Left ventricle myocardium superior (tissue), 1 donor: Measurements from ENCODE around the gene PSMD5. TPM values are rescaled to one million over a fixed set of nuclear protein-coding genes. Genes with fewer than 3 reads are reported as not detected.

Experiments used
- ATAC-seq: fragments of 200-7000 bp; cut with Tn5 transposase; one replicate; pipeline ENCODE4 v1.9.1; 2020; ENCODE audit warnings: mild to moderate bottlenecking, moderate library complexity
- DNase-seq: peaks from one replicate; pipeline ENCODE4 v3.0.0-alpha.2; 2020
- intact Hi-C: fragments of 100-400 bp; cut with micrococcal nuclease; formaldehyde crosslinking; loops from one replicate; pipeline ENCODE4 v1.11.0; 2022
- total RNA-seq: library from RNA; stranded (reverse); fragmentation: NEBNext Ultra II Directional; extraction: Animal tissue kit (Norgen Biotek cat#: 25700); gene quantifications from one replicate; pipeline ENCODE4 v1.2.1, GENCODE V29; 2021
- donor health status: DM: no; HTN: yes; CAD: no; lungs with severe emphysema.

The PSMD5 gene
- total RNA-seq, 1 donor from 2014 or later: 14.0 TPM

DNA sequence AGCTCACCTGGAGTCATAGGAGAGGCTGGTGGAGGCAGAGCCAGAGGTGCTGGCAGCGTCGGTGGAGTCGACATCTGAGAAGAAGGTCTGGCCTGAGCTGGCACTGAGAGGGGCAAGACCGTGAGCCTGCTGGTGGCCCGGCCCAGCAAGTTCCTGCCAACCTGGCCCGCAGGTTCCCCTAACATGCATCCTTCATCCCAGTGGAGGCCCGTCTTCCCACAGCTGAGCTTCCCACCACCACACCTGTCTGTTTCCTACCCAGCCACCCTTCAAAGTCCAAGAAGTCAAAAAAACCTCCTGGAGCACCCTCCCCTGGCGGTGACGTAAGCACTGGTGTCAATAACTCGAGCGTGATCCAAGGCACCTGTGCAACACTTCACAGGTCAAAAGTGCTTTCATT, 17.4 kb upstream of the PSMD5 start:
- intact Hi-C loops: no loop called here
- ATAC-seq: no peak
- DNase-seq: no peak

DNA sequence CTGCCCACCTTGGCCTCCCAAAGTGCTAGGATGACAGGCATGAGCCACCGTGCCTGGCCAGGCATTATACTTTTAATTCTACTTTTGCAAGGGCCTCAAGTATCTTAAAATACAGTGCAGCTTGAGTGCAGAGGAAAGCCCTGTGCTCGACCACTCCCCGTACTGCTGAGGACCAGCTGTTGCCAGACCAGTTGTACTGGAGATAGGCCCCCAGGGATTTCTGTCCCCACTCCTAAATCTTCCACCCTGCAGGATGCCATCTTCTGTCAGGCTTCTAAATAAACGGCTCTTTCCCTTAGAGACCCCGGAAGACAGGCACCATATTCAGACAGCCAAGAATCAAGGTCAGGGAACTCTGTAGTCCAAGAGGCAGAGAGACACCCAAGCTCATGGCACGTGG, 16.6 kb upstream of the PSMD5 start:
- DNase-seq: no peak
- intact Hi-C loops: no loop called here
- no peak for ATAC-seq

DNA sequence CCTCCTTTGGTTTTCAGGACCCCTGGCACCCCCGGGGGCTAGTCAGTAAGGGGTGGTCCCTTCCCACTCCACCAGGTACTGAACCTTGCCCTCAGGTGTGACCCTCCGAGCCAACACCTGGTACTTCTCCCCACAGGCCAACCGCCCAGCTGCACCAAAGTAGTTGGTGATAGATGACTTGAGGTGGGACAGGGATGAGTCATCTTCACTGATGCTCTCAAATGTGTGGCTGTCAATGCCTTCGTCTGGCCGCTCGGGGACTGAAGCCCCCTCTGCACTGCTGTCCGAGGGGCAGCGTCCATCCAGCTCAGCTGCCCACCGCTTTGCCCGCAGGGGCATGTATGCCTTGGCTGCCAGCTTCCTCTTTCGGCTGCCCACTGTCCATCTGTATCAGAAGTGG, 15.2 kb upstream of the PSMD5 start:
- intact Hi-C loops: no loop called here
- no peak for DNase-seq
- ATAC-seq: no peak

DNA sequence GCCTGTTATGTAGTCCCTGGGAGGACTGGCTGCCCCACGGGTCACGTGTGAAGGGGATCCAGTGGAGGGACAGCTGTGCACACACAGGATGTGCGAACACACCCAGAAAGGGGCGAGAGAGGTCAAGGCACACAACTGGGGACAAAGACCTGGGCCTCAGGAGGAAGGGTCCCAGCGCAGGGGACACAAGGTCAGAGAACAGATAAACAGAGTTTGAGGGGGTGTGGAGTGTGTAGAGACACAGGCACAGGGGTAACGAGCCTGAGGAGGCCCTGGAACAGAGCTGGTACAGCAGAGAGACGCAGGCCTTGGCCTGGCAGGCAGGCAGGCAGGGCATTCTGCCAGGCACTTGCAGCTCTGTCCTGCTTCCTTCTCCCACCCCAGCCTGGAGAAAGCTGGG, 14.8 kb upstream of the PSMD5 start:
- DNase-seq: peak; percentile 55
- intact Hi-C loops: no loop called here
- peak; percentile 60 for ATAC-seq

- DNase-seq: no peak
- intact Hi-C loops: no loop called here
- no peak for ATAC-seq
These were observed 14.0 kb upstream of the PSMD5 start for GRCh38 chr9:120856700-120857099.

GRCh38 chr9:120855827-120856670, 13.3 kb upstream of the PSMD5 start:
- intact Hi-C loops: no loop called here
- ATAC-seq: no peak
- DNase-seq: no peak

- no peak for DNase-seq
- intact Hi-C loops: no loop called here
- no peak for ATAC-seq
These were observed 12.0 kb upstream of the PSMD5 start for GRCh38 chr9:120854596-120855327.

DNA sequence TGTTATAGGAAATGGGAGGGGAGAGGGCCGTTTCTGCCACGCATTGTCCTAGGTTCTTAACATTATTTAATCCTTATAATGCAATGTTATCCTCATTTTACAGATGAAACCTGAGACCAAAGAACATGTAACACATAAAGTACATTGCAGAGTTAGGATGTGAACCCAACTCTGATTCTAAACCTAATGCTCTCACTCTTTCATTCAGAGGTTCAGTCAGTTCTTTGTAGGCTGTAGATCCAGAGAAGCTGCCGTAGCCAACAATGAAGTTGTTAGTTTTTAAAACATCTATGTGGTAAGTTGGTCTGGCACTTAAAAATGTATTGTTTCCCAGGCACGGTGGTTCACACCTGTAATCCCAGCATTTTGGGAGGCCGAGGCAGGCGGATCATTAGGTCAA, 10.5 kb upstream of the PSMD5 start:
- DNase-seq: no peak
- ATAC-seq: no peak
- intact Hi-C loops: no loop called here

GRCh38 chr9:120852240-120853010, 9.7 kb upstream of the PSMD5 start:
- ATAC-seq (no peak), DNase-seq (no peak)
- intact Hi-C loops: no loop called here

- intact Hi-C loops: no loop called here
- no peak for ATAC-seq
- DNase-seq: no peak
These were observed 8.7 kb upstream of the PSMD5 start for GRCh38 chr9:120851449-120851848.

DNA sequence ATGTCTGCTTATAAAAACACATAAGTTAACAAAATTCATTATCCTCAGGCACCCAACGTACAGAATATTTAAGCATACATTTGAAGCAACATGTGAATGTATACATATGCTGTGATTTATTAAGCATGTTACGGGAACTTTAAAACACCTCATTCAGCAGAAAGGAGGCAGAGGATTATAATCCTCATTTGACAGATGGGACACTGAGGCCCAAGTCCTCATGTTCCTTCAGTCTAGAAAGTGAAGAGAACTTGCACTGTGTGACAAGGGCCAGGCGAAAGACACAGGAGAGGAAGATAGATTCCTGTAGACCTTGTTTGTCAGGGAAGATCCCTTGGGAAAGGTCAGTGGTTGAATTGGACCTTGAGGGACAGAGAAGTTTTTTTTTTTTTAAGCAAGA, 7.6 kb upstream of the PSMD5 start:
- DNase-seq: no peak
- no peak for ATAC-seq
- intact Hi-C loops: no loop called here

GRCh38 chr9:120846906-120847305, 4.2 kb upstream of the PSMD5 start:
- no peak for ATAC-seq
- intact Hi-C loops: no loop called here
- no peak for DNase-seq

DNA sequence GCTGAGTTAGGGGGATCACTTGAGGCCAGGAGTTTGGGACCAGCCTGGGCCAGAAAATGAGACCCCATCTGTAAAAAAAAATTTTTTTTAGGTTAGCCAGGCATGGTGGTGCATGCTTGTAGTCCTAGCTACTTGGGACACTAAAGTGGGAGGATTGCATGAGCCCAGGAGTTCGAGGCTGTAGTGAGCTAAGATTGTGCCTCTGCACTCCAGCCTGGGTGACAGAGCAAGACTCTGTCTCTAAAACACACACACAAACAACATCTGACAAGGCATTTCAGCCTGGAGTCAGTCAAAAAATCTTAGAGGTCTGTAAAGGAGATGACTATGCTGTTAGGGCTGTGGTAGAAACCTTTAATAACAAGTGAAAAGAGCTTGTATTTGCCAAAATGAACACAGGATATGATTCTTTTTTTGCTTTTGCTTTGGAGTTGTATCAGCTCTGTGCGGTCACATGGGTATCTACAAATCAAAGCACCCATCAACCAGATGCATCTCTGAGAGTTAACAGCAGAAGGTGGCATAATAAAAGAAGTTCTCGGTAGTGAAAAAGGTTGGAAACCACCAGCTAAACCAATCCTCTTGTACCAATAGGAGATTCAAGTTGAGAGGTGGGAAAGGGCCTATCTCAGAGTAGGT, 3.6 kb upstream of the PSMD5 start:
- ATAC-seq (no peak), DNase-seq (no peak)
- intact Hi-C loops: no loop called here

- DNase-seq: no peak
- ATAC-seq: no peak
- intact Hi-C loops: no loop called here
These were observed 2.5 kb upstream of the PSMD5 start for GRCh38 chr9:120845255-120845654.

GRCh38 chr9:120841930-120842684, 615 bp downstream of the PSMD5 start:
- DNase-seq (no peak), ATAC-seq (peak; percentile 21)
- intact Hi-C loops: loop anchor here (5.0 kb wide), 1 partner anchor 85 kb away; the partner anchor contains the start of gene TRAF1

- no peak for DNase-seq
- intact Hi-C loops: no loop called here
- no peak for ATAC-seq
These were observed 3.6 kb downstream of the PSMD5 start for GRCh38 chr9:120839146-120839545.

DNA sequence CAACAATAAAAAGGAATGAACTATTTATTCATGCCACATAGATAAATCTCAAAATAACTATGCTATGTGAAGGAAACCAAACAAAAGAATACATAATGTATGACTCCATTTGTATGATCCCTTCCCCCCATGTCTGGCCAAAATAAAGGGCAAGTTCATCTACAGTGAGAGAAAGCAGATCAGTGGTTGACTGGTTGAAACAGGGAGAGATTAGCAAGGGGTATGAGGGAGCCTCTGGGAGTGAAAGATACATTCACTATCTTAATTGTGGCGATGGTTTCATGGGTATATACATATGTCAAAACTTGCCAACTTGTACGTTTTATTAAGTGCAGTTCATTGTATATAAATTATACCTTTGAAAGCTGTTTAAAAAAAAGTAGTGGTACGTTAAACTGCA, 4.8 kb downstream of the PSMD5 start:
- intact Hi-C loops: no loop called here
- no peak for ATAC-seq
- no peak for DNase-seq

- DNase-seq (no peak), ATAC-seq (no peak)
- intact Hi-C loops: no loop called here
These were observed 9.4 kb downstream of the PSMD5 start for GRCh38 chr9:120833325-120833724.

DNA sequence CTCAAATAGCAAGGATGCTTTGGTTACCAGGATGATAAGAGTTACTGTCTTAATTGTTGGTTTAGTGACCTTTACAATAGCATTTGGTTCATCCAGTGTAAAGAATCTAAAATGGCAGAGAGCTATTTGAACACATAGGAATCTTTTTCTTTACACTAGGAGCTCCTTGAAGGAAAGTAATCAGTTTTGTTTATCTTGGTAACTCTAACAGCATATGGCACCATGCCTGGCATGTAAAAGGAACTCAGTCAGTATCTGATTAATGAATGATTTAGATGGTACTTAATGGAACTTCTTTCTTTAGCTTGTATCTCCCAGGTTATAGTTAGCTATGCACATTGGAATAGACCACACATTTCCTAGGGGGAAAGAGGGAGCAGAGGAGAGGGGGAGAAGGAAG, 9.9 kb downstream of the PSMD5 start:
- intact Hi-C loops: no loop called here
- ATAC-seq (no peak), DNase-seq (no peak)
